HG03025 (cell line): ENCODE data around the gene SPATA4.
"Not testable (repeated sequence)": the region's sequence is repeated elsewhere in the genome, so short reads cannot be mapped to it uniquely, and the experiment has no call there.

ENCODE experiments used
- ATAC-seq: cut with Tn5 transposase; IDR thresholded peaks from one replicate; pipeline ENCODE4 v1.9.1; 2021; ENCODE audit warnings: mild to moderate bottlenecking, moderate library complexity; ENCODE audit not compliant: unreplicated experiment, low FRiP score

SPATA4 gene

GRCh38 chr4:176195184-176195978, at the start of gene SPATA4:
SPATA4 (minus strand) TSS chr4:176195585; CDS start chr4:176195562, 23 bp downstream.
- peak; percentile 97 for ATAC-seq

- ATAC-seq: no peak
Observed at GRCh38 chr4:176242764-176243347, 47.5 kb upstream of the SPATA4 start.

- ATAC-seq: no peak
Observed at GRCh38 chr4:176241703-176242102, 46.3 kb upstream of the SPATA4 start.

- ATAC-seq: no peak
Observed at GRCh38 chr4:176238826-176239225, 43.4 kb upstream of the SPATA4 start.

- ATAC-seq: no peak
Observed at GRCh38 chr4:176238157-176238610, 42.8 kb upstream of the SPATA4 start.

- no peak for ATAC-seq
Observed at GRCh38 chr4:176236946-176237345, 41.6 kb upstream of the SPATA4 start.

GRCh38 chr4:176230836-176231235, 35.5 kb upstream of the SPATA4 start:
- no peak for ATAC-seq

- no peak for ATAC-seq
Observed at GRCh38 chr4:176229645-176230044, 34.3 kb upstream of the SPATA4 start.

- no peak for ATAC-seq
Observed at GRCh38 chr4:176226736-176227135, 31.4 kb upstream of the SPATA4 start.

GRCh38 chr4:176223561-176223960, 28.2 kb upstream of the SPATA4 start:
- ATAC-seq: no peak

- ATAC-seq: no peak
Observed at GRCh38 chr4:176222149-176222548, 26.8 kb upstream of the SPATA4 start.

GRCh38 chr4:176217510-176217909, 22.1 kb upstream of the SPATA4 start:
- ATAC-seq: no peak

GRCh38 chr4:176212351-176212750, 17.0 kb upstream of the SPATA4 start:
- ATAC-seq: not testable (repeated sequence)

GRCh38 chr4:176210579-176211296, 15.4 kb upstream of the SPATA4 start:
- no peak for ATAC-seq

- no peak for ATAC-seq
Observed at GRCh38 chr4:176210101-176210500, 14.7 kb upstream of the SPATA4 start.

- ATAC-seq: no peak
Observed at GRCh38 chr4:176209535-176209934, 14.2 kb upstream of the SPATA4 start.

GRCh38 chr4:176207839-176208238, 12.5 kb upstream of the SPATA4 start:
- no peak for ATAC-seq

GRCh38 chr4:176205299-176205698, 9.9 kb upstream of the SPATA4 start:
- no peak for ATAC-seq

- no peak for ATAC-seq
Observed at GRCh38 chr4:176198316-176198903, 3.0 kb upstream of the SPATA4 start.

GRCh38 chr4:176193938-176194337, 1.4 kb downstream of the SPATA4 start:
- no peak for ATAC-seq

- no peak for ATAC-seq
Observed at GRCh38 chr4:176193126-176193525, 2.3 kb downstream of the SPATA4 start.
